ENCODE measurements around the gene ST6GAL1. TPM values are rescaled to one million over a fixed set of nuclear protein-coding genes. Genes with fewer than 3 reads are reported as not detected.
A peak's percentile ranks its signal among the peaks of the same experiment; 100 is the strongest.

Gene ST6GAL1
- total and polyA plus RNA-seq, 4 experiments from 2014 or later: 165 to 232 (median 197) TPM

DNA sequence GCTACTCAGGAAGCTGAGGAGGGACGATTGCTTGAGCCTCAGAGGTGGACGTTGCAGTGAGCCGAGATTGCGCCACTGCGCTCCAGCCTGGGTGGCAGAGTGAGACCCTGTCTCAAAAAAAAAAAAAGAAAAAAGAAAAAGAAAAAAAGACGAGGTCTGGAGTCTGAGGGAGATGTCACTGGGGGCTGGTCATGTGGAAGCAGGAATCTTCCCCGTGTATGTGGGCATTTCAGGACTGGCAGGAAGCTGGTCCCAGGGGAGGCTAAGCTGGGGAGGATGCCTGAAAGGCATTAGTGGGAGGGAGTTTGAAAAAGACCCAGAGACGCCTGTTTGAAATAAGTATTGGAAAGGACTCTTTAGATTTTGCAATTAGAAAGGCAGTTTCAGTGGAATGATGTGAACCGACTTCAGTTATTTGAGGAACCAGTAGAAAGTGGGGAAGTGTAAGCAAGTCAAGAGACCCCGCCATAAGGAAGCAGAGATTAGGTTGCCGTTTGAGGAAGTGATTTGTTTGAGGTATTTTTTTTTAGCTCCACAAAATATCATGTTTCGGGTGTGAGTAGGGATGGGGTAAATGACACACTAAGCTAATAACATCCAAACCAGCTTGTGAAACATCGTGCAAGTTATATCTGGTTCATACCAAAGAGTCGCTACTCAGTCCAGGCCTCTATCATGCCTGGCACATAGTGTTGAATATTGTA, 55.5 kb downstream of the ST6GAL1 start:
- H3K4me1 Mint-ChIP-seq: peaks cover 42 to 63% (median 48%) of the 10 kb centered on the region in 4 donors
- no peak for DNase-seq
- intact Hi-C loops (cut with micrococcal nuclease): no loop called here

DNA sequence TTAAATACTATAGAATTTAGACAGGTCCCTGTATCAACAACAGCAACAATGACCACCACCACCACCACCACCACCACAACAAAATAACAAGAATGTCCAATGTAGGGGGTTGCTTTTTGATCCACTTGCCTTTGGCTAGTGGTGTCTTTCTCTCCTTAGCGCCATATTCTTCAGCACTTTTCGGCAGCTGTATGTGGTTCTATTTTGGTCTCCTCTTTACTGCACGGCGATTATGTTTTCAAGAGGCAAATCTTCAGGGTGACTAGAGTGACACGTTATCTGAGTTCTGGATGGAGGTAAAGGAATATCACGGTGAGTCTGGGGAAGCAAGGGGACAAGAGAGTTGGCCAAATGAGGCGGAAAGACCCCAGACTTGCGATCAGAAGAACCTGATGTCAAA, 56.1 kb downstream of the ST6GAL1 start:
- H3K27ac Mint-ChIP-seq: peak overlapping the region; percentile 2 to 92 (median 51)
- H3K4me1 ChIP-seq (ENCODE audit: insufficient read depth, low read length): peaks cover 6% of the 10 kb centered on the region
- no peak overlapping the region for H3K27ac ChIP-seq (ENCODE audit: low read depth, low read length)
- peaks cover 32% of the 10 kb centered on the region for H3K36me3 ChIP-seq (ENCODE audit: insufficient read depth, low read length)
- H3K9me3 Mint-ChIP-seq: no peaks in the 10 kb centered on the region
- no peaks in the 10 kb centered on the region for H3K9me3 ChIP-seq (ENCODE audit: control insufficient read depth in 1 of 2, low read length in 2 of 2)
- H3K27me3 Mint-ChIP-seq: no peaks in the 10 kb centered on the region
- intact Hi-C loops (cut with micrococcal nuclease): no loop called here
- no peak overlapping the region for H3K4me3 ChIP-seq (ENCODE audit: low read length in 2 of 2)
- no peaks in the 10 kb centered on the region for H3K27me3 ChIP-seq (ENCODE audit: insufficient read depth, low read length)
- H3K4me3 Mint-ChIP-seq: no peak overlapping the region
- H3K4me1 Mint-ChIP-seq: peaks cover 44 to 66% (median 51%) of the 10 kb centered on the region in 4 donors
- ChIA-PET POLR2A (ENCODE audit: partially characterized antibody) (interaction anchor here (0.7 kb wide), 1 partner anchor 39 kb away, joined by 3 read pairs; no protein-coding TSS in a partner anchor), CTCF (ENCODE audit: partially characterized antibody) (interaction anchor here (0.9 to 1.2 kb wide), 2 partner anchors 12 to 17 kb away, joined by 3 to 4 read pairs; no protein-coding TSS in a partner anchor)
- H3K36me3 Mint-ChIP-seq: peaks cover 69 to 72% of the 10 kb centered on the region in 2 donors
- no peak for DNase-seq

More for the DNA sequence above, 55.5 kb downstream of the ST6GAL1 start:
- ChIA-PET CTCF (ENCODE audit: partially characterized antibody) (interaction anchor here (0.9 to 1.2 kb wide), 3 partner anchors 11 to 135 kb away, joined by 3 to 4 read pairs (median 3); no protein-coding TSS in a partner anchor), POLR2A (ENCODE audit: partially characterized antibody) (interaction anchor here (0.7 to 1.0 kb wide), 2 partner anchors 40 to 105 kb away, joined by 3 read pairs; no protein-coding TSS in a partner anchor)
- no peak overlapping the region for H3K4me3 ChIP-seq (ENCODE audit: low read length in 2 of 2)
- H3K27ac ChIP-seq (ENCODE audit: low read depth, low read length): no peak overlapping the region
- Mint-ChIP-seq H3K27me3 (no peaks in the 10 kb centered on the region), H3K27ac (peak overlapping the region in 5 of 7 donors; percentile 31 to 75 (median 71)), H3K4me3 (no peak overlapping the region), H3K36me3 (peaks cover 69 to 72% of the 10 kb centered on the region in 2 donors), H3K9me3 (no peaks in the 10 kb centered on the region)
- H3K4me1 ChIP-seq (ENCODE audit: insufficient read depth, low read length): peaks cover 2% of the 10 kb centered on the region
- no peaks in the 10 kb centered on the region for H3K9me3 ChIP-seq (ENCODE audit: control insufficient read depth in 1 of 2, low read length in 2 of 2)
- H3K36me3 ChIP-seq (ENCODE audit: insufficient read depth, low read length): peaks cover 29% of the 10 kb centered on the region
- H3K27me3 ChIP-seq (ENCODE audit: insufficient read depth, low read length): no peaks in the 10 kb centered on the region

GRCh38 chr3:186986816-186987215, 56.5 kb downstream of the ST6GAL1 start:
- Mint-ChIP-seq H3K27ac (peak overlapping the region; percentile 2 to 92 (median 71)), H3K27me3 (no peaks in the 10 kb centered on the region), H3K4me3 (no peak overlapping the region), H3K36me3 (peaks cover 68 to 72% of the 10 kb centered on the region in 2 donors), H3K9me3 (no peaks in the 10 kb centered on the region), H3K4me1 (peaks cover 45 to 66% (median 55%) of the 10 kb centered on the region in 4 donors)
- ChIA-PET CTCF (ENCODE audit: partially characterized antibody) (no interaction called here), POLR2A (ENCODE audit: partially characterized antibody) (no interaction called here)
- intact Hi-C loops (cut with micrococcal nuclease): no loop called here
- H3K9me3 ChIP-seq (ENCODE audit: control insufficient read depth in 1 of 2, low read length in 2 of 2): no peaks in the 10 kb centered on the region
- H3K36me3 ChIP-seq (ENCODE audit: insufficient read depth, low read length): peaks cover 32% of the 10 kb centered on the region
- H3K27me3 ChIP-seq (ENCODE audit: insufficient read depth, low read length): no peaks in the 10 kb centered on the region
- H3K27ac ChIP-seq (ENCODE audit: low read depth, low read length): no peak overlapping the region
- DNase-seq: no peak
- no peak overlapping the region for H3K4me3 ChIP-seq (ENCODE audit: low read length in 2 of 2)
- peaks cover 6% of the 10 kb centered on the region for H3K4me1 ChIP-seq (ENCODE audit: insufficient read depth, low read length)

- DNase-seq: no peak
- H3K9me3 Mint-ChIP-seq: no peaks in the 10 kb centered on the region
- H3K27ac ChIP-seq (ENCODE audit: low read depth, low read length): no peak overlapping the region
- POLR2A ChIA-PET (ENCODE audit: partially characterized antibody): interaction anchor here (0.7 to 1.7 kb wide), 6 partner anchors 13 to 51 kb away, joined by 3 to 6 read pairs (median 4); no protein-coding TSS in a partner anchor
- CTCF ChIA-PET (ENCODE audit: partially characterized antibody): interaction anchor here (0.8 to 2.3 kb wide), 7 partner anchors 8 to 160 kb away, joined by 3 to 8 read pairs (median 4); no protein-coding TSS in a partner anchor
- peaks cover 8% of the 10 kb centered on the region for H3K4me1 ChIP-seq (ENCODE audit: insufficient read depth, low read length)
- intact Hi-C loops (cut with micrococcal nuclease): no loop called here
- H3K9me3 ChIP-seq (ENCODE audit: control insufficient read depth in 1 of 2, low read length in 2 of 2): no peaks in the 10 kb centered on the region
- peaks cover 25% of the 10 kb centered on the region for H3K36me3 ChIP-seq (ENCODE audit: insufficient read depth, low read length)
- H3K4me1 Mint-ChIP-seq: peaks cover 46 to 71% (median 54%) of the 10 kb centered on the region in 4 donors
- no peak overlapping the region for H3K4me3 Mint-ChIP-seq
- no peaks in the 10 kb centered on the region for H3K27me3 ChIP-seq (ENCODE audit: insufficient read depth, low read length)
- H3K4me3 ChIP-seq (ENCODE audit: low read length in 2 of 2): no peak overlapping the region
- H3K27me3 Mint-ChIP-seq: no peaks in the 10 kb centered on the region
- peak overlapping the region; percentile 22 to 82 (median 67) for H3K27ac Mint-ChIP-seq
- H3K36me3 Mint-ChIP-seq: peaks cover 60 to 67% of the 10 kb centered on the region in 2 donors
Observed at GRCh38 chr3:186988806-186989205, 58.5 kb downstream of the ST6GAL1 start.

DNA sequence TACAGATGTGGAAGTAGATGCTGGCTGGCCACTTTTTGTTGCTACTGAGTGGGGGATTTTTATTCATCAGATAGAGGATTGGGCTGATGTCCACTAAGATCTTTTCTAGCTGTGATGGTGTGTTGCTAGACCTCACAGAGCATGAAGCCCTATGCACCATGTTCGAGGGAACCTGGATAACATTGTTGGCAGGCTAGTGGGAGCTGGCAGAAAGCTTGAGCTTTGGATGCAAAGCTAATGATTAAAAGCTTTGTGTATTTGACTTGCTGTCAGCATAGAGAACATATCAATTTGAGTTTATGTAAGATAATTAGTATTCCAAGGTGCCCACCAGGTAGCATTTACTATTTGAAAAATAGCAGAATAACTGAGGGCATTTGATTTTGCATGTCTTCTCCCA, 59.1 kb downstream of the ST6GAL1 start:
- H3K9me3 ChIP-seq (ENCODE audit: control insufficient read depth in 1 of 2, low read length in 2 of 2): no peaks in the 10 kb centered on the region
- H3K4me1 ChIP-seq (ENCODE audit: insufficient read depth, low read length): peaks cover 13% of the 10 kb centered on the region
- no peak for DNase-seq
- no peak overlapping the region for H3K27ac ChIP-seq (ENCODE audit: low read depth, low read length)
- CTCF ChIA-PET (ENCODE audit: partially characterized antibody): interaction anchor here (0.8 to 2.3 kb wide), 8 partner anchors 8 to 159 kb away, joined by 3 to 8 read pairs (median 4); no protein-coding TSS in a partner anchor
- Mint-ChIP-seq H3K4me1 (peaks cover 46 to 71% (median 54%) of the 10 kb centered on the region in 4 donors), H3K9me3 (no peaks in the 10 kb centered on the region), H3K27me3 (no peaks in the 10 kb centered on the region), H3K36me3 (peaks cover 55 to 64% of the 10 kb centered on the region in 2 donors), H3K4me3 (no peak overlapping the region), H3K27ac (peak overlapping the region; percentile 16 to 82 (median 53))
- peaks cover 23% of the 10 kb centered on the region for H3K36me3 ChIP-seq (ENCODE audit: insufficient read depth, low read length)
- H3K27me3 ChIP-seq (ENCODE audit: insufficient read depth, low read length): no peaks in the 10 kb centered on the region
- POLR2A ChIA-PET (ENCODE audit: partially characterized antibody): interaction anchor here (0.8 to 1.7 kb wide), 4 partner anchors 9 to 38 kb away, joined by 4 to 5 read pairs (median 4); no protein-coding TSS in a partner anchor
- H3K4me3 ChIP-seq (ENCODE audit: low read length in 2 of 2): no peak overlapping the region
- intact Hi-C loops (cut with micrococcal nuclease): no loop called here

- intact Hi-C loops (cut with micrococcal nuclease): no loop called here
- Mint-ChIP-seq H3K36me3 (peaks cover 53 to 65% of the 10 kb centered on the region in 2 donors), H3K4me1 (peaks cover 44 to 70% (median 54%) of the 10 kb centered on the region in 4 donors), H3K27me3 (no peaks in the 10 kb centered on the region), H3K27ac (peak overlapping the region in 4 of 7 donors; percentile 8 to 82 (median 59)), H3K4me3 (no peak overlapping the region), H3K9me3 (no peaks in the 10 kb centered on the region)
- ChIA-PET POLR2A (ENCODE audit: partially characterized antibody) (interaction anchor here (1.6 kb wide), 1 partner anchor 17 kb away, joined by 4 read pairs; no protein-coding TSS in a partner anchor), CTCF (ENCODE audit: partially characterized antibody) (interaction anchor here (0.7 to 2.3 kb wide), 6 partner anchors 17 to 145 kb away, joined by 3 to 8 read pairs (median 4); no protein-coding TSS in a partner anchor)
- Histone ChIP-seq H3K36me3 (ENCODE audit: insufficient read depth, low read length) (peaks cover 23% of the 10 kb centered on the region), H3K4me1 (ENCODE audit: insufficient read depth, low read length) (peaks cover 13% of the 10 kb centered on the region), H3K27me3 (ENCODE audit: insufficient read depth, low read length) (no peaks in the 10 kb centered on the region), H3K9me3 (ENCODE audit: control insufficient read depth in 1 of 2, low read length in 2 of 2) (no peaks in the 10 kb centered on the region), H3K27ac (ENCODE audit: low read depth, low read length) (no peak overlapping the region), H3K4me3 (ENCODE audit: low read length in 2 of 2) (no peak overlapping the region)
- DNase-seq: no peak
Observed at GRCh38 chr3:186990277-186990676, 60.0 kb downstream of the ST6GAL1 start.

DNA sequence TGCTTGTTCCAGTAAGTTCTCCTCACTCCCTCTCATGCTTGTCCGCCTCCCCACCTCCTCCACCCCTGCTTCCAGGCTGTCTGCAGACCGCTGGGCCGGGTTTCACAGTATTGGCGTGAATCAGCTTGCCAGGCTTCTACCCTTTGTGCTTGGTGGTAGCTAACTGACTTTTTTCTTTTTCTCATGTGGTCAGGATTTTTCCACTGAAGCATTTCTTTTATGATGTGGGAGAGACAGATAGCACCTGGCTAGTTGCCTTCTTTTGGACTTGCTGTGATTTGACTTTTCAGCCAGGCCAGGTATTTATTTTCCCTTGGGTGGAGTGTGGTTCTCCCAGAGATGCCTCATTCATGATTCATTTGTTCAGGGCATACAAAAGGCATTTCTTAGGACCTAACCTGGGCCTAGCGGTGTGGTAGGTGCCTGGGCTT, 60.6 kb downstream of the ST6GAL1 start:
- ChIA-PET POLR2A (ENCODE audit: partially characterized antibody) (no interaction called here), CTCF (ENCODE audit: partially characterized antibody) (interaction anchor here (1.0 to 2.3 kb wide), 3 partner anchors 122 to 144 kb away, joined by 3 to 8 read pairs (median 4); no protein-coding TSS in a partner anchor)
- Histone ChIP-seq H3K27me3 (ENCODE audit: insufficient read depth, low read length) (no peaks in the 10 kb centered on the region), H3K27ac (ENCODE audit: low read depth, low read length) (no peak overlapping the region), H3K9me3 (ENCODE audit: control insufficient read depth in 1 of 2, low read length in 2 of 2) (no peaks in the 10 kb centered on the region), H3K4me3 (ENCODE audit: low read length in 2 of 2) (no peak overlapping the region), H3K4me1 (ENCODE audit: insufficient read depth, low read length) (peaks cover 13% of the 10 kb centered on the region), H3K36me3 (ENCODE audit: insufficient read depth, low read length) (peaks cover 23% of the 10 kb centered on the region)
- intact Hi-C loops (cut with micrococcal nuclease): no loop called here
- Mint-ChIP-seq H3K27me3 (no peaks in the 10 kb centered on the region), H3K4me1 (peaks cover 42 to 67% (median 53%) of the 10 kb centered on the region in 4 donors), H3K9me3 (no peaks in the 10 kb centered on the region), H3K27ac (peak overlapping the region in 5 of 7 donors; percentile 36 to 82 (median 77)), H3K36me3 (peaks cover 50 to 62% of the 10 kb centered on the region in 2 donors), H3K4me3 (no peak overlapping the region)
- no peak for DNase-seq

All from CD4-positive, alpha-beta memory T cell (primary cell).